Stimulated activated naive CD8-positive, alpha-beta T cell treated with anti-CD3 and anti-CD28 coated beads, Interleukin-15, Interleukin-2, amounts not matched to agents 100 ng/mL and 50 ng/mL, for 24 hours (primary cell): Measurements from ENCODE around the gene ZNF502.

Experiments
- H3K27ac Mint-ChIP-seq: one replicate; pipeline ENCODE4 v1.8.0; 2021; ENCODE audit warnings: mild to moderate bottlenecking, mixed read lengths
- H3K27me3 Mint-ChIP-seq: one replicate; pipeline ENCODE4 v1.8.0; 2021; ENCODE audit warnings: mixed read lengths
- H3K36me3 Mint-ChIP-seq: one replicate; pipeline ENCODE4 v1.8.0; 2021; ENCODE audit warnings: low read depth, mixed read lengths
- H3K4me1 Mint-ChIP-seq: one replicate; pipeline ENCODE4 v1.8.0; 2021; ENCODE audit warnings: low read depth, mixed read lengths
- H3K4me3 Mint-ChIP-seq: one replicate; pipeline ENCODE4 v1.8.0; 2021; ENCODE audit warnings: mild to moderate bottlenecking, mixed read lengths
- H3K9me3 Mint-ChIP-seq: one replicate; pipeline ENCODE4 v1.8.0; 2021; ENCODE audit warnings: mixed read lengths

Gene ZNF502

DNA sequence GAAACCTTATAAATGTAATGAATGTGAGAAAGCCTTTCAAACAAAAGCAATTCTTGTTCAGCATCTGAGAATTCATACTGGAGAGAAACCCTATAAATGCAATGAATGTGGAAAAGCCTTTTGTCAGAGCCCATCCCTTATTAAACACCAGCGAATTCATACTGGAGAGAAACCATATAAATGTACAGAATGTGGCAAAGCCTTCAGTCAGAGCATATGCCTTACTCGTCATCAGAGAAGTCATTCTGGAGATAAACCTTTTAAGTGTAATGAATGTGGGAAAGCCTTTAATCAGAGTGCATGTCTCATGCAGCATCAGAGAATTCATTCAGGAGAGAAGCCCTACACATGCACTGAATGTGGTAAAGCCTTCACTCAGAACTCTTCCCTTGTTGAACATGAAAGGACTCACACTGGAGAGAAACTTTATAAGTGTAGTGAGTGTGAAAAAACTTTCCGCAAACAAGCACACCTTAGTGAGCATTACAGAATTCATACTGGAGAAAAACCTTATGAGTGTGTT, 22.2 kb downstream of the ZNF502 start:
- Mint-ChIP-seq H3K27me3 (no peaks in the 10 kb centered on the region), H3K36me3 (peaks cover 70% of the 10 kb centered on the region), H3K4me3 (no peak overlapping the region), H3K9me3 (peaks cover 71% of the 10 kb centered on the region), H3K4me1 (peaks cover 5% of the 10 kb centered on the region), H3K27ac (no peak overlapping the region)

DNA sequence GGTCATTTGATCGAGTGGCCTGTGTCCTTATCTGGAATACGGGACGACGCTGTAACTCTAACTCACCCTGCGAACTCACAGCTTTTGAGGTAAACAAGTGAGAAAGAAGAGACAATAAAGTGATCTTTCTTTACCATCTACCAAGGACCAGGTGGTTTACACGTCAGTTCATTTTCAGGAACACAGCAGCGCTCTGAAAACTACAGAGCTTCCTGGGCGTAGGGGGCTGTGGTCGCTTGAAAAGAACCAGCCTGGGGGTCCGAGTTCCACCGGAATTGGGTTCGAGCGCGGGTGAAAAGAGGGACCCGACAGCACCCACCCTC, 48.6 kb downstream of the ZNF502 start:
- peak overlapping the region; percentile 96 for H3K4me3 Mint-ChIP-seq
- H3K9me3 Mint-ChIP-seq, result peaks cover 25% of the 10 kb centered on the region
- H3K4me1 Mint-ChIP-seq, result peaks cover 45% of the 10 kb centered on the region
- no peaks in the 10 kb centered on the region for H3K27me3 Mint-ChIP-seq
- H3K27ac Mint-ChIP-seq, result peak overlapping the region; percentile 91
- H3K36me3 Mint-ChIP-seq, result peaks cover 77% of the 10 kb centered on the region

DNA sequence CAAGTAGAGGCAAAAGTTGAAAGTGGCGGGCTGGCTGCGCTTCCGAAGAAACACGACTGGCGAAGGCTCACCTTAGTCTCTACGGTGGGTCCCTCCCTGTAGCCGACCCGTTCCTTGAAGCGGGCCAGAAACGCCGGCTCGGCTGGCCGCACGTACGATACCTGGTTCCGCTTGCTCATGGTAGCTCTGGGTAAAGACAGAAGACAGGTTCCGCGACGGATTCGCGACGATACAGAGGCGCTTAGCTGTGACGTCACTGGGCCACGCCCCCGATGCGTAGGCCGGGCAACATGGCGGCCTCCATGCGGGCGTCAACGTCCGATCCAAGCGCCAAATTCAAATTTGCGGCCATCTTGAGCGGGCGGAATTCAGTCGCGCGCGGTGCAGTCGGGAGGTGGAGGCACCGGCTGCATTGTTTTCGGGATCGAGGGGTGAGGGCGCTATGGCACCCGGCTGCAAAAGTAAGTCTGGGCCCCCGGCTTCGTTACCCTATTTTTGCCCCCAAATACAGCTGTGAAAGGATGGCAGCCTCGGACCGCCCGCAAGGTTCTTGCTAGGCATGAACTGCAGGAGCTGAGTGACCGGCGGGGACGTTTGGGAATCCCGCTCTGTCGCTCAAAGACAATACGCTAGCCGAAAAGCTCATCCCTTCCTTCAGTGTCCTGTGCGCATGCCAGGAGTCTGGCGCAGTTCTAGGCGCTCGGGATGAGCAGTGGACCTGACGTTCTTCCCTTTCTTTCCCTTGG, 49.1 kb downstream of the ZNF502 start, which contains the start of the genes KIAA1143 and KIF15:
KIAA1143 (minus strand) TSS at position 196 of the 746 bp plus-strand sequence; CDS start at position 179, 17 bp downstream.
KIF15 (plus strand) TSS at position 371 of the 746 bp plus-strand sequence; CDS start at position 443, 72 bp downstream.
- Mint-ChIP-seq H3K27ac (peak within 1 kb of the TSS; percentile 91), H3K4me1 (peaks cover 45% of the 10 kb centered on the region), H3K4me3 (peak within 1 kb of the TSS; percentile 96), H3K9me3 (peaks cover 25% of the 10 kb centered on the region), H3K36me3 (peaks cover 77% of the 10 kb centered on the region), H3K27me3 (no peaks in the 10 kb centered on the region)

DNA sequence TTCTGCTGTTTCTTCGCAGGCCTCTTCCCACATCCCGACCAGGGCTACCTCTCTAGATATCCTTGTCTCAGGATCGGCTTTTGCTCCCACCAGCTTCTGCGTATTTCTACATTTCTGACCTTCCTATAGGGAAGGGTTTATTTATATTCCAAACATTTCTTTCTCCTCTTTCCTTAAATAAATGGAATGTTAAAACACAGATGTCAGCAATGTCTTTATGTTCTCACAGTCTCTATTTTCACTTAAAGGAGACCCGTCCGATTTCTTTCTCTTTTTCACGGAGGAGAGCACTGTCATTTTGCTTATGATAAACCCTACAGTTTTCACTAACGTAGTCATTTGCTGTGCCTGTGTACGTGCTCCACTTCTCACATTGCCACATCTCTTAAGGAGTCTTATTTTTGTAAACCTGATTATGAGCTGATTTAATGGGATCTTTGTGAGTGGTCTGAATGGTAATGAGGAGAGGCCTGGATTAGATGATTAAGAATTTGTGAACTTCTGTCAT, 49.8 kb downstream of the ZNF502 start:
- Mint-ChIP-seq H3K27me3 (no peaks in the 10 kb centered on the region), H3K4me1 (peaks cover 43% of the 10 kb centered on the region), H3K4me3 (peak overlapping the region; percentile 96), H3K27ac (peak overlapping the region; percentile 91), H3K9me3 (peaks cover 23% of the 10 kb centered on the region), H3K36me3 (peaks cover 75% of the 10 kb centered on the region)

DNA sequence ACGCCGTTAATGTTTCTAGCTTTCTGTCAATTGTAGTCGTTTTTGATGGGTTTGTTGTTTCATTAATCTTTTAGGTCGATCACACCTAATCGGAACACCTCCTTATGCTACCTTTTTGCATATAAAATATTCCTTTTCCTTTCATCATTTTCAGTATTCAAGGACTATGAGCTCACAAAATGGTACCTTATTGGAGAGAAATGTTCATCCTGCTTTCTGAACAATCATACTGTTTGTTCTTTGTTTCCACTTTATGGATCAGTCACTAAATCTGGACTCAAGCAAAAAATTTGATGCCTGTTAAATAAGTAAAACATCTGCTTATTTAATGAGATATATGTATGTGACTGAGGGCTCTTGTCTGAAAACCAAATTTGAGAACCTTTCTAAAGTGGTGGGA, 50.2 kb downstream of the ZNF502 start:
- H3K9me3 Mint-ChIP-seq, result peaks cover 19% of the 10 kb centered on the region
- H3K4me1 Mint-ChIP-seq, result peaks cover 38% of the 10 kb centered on the region
- peaks cover 75% of the 10 kb centered on the region for H3K36me3 Mint-ChIP-seq

DNA sequence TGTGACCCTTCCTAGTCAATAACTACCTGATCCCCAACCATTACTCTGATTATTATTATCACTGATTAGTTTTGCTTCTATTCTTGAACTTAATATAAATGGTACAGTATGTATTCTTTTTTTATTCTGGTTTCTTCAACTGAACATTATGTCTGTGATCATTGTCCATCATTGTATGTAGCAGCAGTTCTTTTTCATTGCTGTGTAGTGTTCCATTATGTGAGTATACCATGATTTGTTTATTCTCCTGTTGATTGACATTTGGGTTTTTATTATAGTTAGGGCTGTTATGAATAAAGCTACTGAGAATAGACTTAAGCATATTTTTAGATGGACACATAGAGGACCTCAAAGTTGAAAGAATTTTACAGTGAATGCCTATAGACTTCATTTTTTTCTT, 51.8 kb downstream of the ZNF502 start:
- Mint-ChIP-seq H3K27me3 (no peaks in the 10 kb centered on the region), H3K36me3 (peaks cover 71% of the 10 kb centered on the region), H3K27ac (no peak overlapping the region), H3K4me1 (peaks cover 25% of the 10 kb centered on the region), H3K4me3 (no peak overlapping the region), H3K9me3 (peaks cover 6% of the 10 kb centered on the region)

More for the DNA sequence above, 50.2 kb downstream of the ZNF502 start:
- H3K4me3 Mint-ChIP-seq, result peak overlapping the region; percentile 96
- no peaks in the 10 kb centered on the region for H3K27me3 Mint-ChIP-seq
- peak overlapping the region; percentile 91 for H3K27ac Mint-ChIP-seq

DNA sequence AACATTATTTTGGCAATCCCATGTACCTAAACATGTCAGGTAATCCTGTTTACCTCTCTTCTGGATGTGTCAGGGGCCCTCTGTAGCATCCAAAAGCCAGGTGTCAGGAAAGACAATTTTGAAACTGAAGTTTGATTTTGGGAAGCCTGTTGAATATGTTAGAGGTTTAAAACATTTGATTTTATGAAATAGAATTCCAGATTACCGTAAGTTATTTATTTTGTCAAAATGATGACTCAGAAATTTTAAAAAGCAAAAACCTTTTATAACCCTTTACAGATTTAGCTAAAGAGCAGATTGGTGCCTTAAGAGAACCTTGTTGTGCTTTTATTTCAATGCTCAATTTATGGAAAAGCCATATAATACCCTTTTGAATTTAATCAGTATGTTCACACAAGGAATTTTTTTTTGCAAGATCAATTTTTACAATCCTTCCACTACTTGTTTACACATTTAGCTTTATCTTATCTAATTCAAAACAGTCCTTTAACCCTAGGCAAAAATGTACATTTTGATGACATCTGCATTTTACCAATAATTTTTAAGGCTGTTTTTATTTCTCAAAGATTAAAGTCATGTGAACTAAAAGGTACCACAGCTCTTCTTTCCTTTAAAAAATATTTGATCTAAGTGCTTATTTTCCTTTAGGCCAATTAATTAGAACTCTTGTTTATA, 59.1 kb downstream of the ZNF502 start:
- Mint-ChIP-seq H3K27ac (no peak overlapping the region), H3K9me3 (peaks cover 21% of the 10 kb centered on the region), H3K4me1 (no peaks in the 10 kb centered on the region), H3K27me3 (no peaks in the 10 kb centered on the region), H3K4me3 (no peak overlapping the region), H3K36me3 (peaks cover 83% of the 10 kb centered on the region)

DNA sequence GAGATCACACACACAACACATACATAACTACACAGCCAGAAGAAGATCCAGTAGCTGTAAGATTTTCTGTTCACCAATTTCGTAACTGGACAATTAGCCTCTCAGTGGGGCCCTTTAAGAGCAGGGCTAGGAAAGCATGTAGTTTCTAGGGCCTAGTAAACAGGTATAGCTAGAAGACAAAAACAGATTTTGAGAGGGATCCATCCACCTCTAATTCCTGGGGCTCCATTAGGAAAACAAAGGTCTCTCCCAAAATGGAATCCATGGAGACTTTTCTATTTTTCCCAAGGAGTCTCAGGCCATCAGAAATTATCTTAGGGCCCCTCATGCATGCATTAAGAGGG, 59.6 kb downstream of the ZNF502 start:
- Mint-ChIP-seq H3K4me1 (no peaks in the 10 kb centered on the region), H3K27me3 (no peaks in the 10 kb centered on the region), H3K4me3 (no peak overlapping the region), H3K9me3 (peaks cover 21% of the 10 kb centered on the region), H3K27ac (no peak overlapping the region), H3K36me3 (peaks cover 82% of the 10 kb centered on the region)
